Measurements from ENCODE around the gene TSPOAP1.

DNA sequence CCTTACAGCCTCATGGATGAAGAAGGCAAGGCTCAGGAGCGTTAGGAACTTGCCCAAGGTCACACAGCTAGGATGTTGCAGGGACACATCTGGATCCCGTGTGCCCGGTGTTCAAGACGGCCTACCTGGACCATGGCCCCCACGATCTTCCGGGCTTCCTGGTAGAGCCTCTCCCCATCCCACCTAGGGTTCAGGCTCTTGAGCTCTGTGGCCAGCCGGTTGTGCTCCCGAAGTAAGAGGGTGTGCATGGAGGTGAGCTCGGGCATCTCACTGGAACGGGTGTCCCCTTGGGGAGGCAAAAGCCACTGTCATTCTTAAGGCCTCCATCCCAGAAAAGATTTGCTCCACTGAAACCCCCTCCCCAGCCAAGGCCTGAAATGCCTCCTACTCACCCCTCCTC, 53.2 kb downstream of the TSPOAP1 start:
- TF ChIP-seq, protein P1, sequence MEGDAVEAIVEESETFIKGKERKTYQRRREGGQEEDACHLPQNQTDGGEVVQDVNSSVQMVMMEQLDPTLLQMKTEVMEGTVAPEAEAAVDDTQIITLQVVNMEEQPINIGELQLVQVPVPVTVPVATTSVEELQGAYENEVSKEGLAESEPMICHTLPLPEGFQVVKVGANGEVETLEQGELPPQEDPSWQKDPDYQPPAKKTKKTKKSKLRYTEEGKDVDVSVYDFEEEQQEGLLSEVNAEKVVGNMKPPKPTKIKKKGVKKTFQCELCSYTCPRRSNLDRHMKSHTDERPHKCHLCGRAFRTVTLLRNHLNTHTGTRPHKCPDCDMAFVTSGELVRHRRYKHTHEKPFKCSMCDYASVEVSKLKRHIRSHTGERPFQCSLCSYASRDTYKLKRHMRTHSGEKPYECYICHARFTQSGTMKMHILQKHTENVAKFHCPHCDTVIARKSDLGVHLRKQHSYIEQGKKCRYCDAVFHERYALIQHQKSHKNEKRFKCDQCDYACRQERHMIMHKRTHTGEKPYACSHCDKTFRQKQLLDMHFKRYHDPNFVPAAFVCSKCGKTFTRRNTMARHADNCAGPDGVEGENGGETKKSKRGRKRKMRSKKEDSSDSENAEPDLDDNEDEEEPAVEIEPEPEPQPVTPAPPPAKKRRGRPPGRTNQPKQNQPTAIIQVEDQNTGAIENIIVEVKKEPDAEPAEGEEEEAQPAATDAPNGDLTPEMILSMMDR (IDR thresholded peaks at IDR 0.05) = no peak
- TF ChIP-seq POLR2A (IDR thresholded peaks at IDR 0.05) (no peak), EP300 (IDR thresholded peaks at IDR 0.05) (no peak), POLR2AphosphoS5 (IDR thresholded peaks at IDR 0.05) (no peak)
